Measurements from ENCODE around the gene RPN2.

GRCh38 chr20:37276494-37277252 is 97.5 kb downstream of the RPN2 start:
- no peak for TF ChIP-seq EZH2 (IDR thresholded peaks at IDR 0.05)
- no peak for TF ChIP-seq FOXP2 (optimal IDR thresholded peaks at IDR 0.05; ENCODE audit: control extremely low read depth, extremely low read length, insufficient read depth)

All from SK-N-MC (cell line).